MM.1S (cell line): ENCODE results near the gene CLN5.

Source experiments
- DNase-seq: peaks from one replicate; pipeline ENCODE4 v3.0.0-alpha.2; 2015
- H2AFZ ChIP-seq: fragments of 300-600 bp; sonication (generic); 2 replicates; pipeline ENCODE4 v1.6.0; 2016; ENCODE audit warnings: antibody characterized with exemption, low read length
- H3F3A ChIP-seq: fragments of 300-600 bp; sonication (generic); 2 replicates; pipeline ENCODE4 v1.6.1; 2016; ENCODE audit warnings: mild to moderate bottlenecking, antibody characterized with exemption, low read length, moderate library complexity, mixed read lengths; ENCODE audit not compliant: insufficient read depth
- H3K27ac ChIP-seq: fragments of 300-600 bp; sonication (generic); 2 replicates; pipeline ENCODE4 v1.5.1; 2016; ENCODE audit warnings: mild to moderate bottlenecking, low read length
- H3K27me3 ChIP-seq: fragments of 300-600 bp; sonication (generic); replicated peaks from 2 replicates; pipeline ENCODE4 v1.6.0; 2016; ENCODE audit warnings: low read length; ENCODE audit not compliant: insufficient read depth
- H3K36me3 ChIP-seq: fragments of 300-600 bp; sonication (generic); replicated peaks from 2 replicates; pipeline ENCODE4 v1.6.1; 2016; ENCODE audit warnings: mild to moderate bottlenecking, low read length, mixed read lengths; ENCODE audit not compliant: insufficient read depth
- H3K4me1 ChIP-seq: fragments of 300-600 bp; sonication (generic); 2 replicates; pipeline ENCODE4 v1.6.1; 2016; ENCODE audit warnings: low read length, mixed read lengths
- H3K4me2 ChIP-seq: fragments of 300-600 bp; sonication (generic); 2 replicates; pipeline ENCODE4 v1.6.0; 2016; ENCODE audit warnings: low read depth, low read length
- H3K4me3 ChIP-seq: fragments of 300-600 bp; sonication (generic); 2 replicates; pipeline ENCODE4 v1.5.1; 2016; ENCODE audit warnings: low read length, mixed read lengths
- H3K79me2 ChIP-seq: fragments of 300-600 bp; sonication (generic); 2 replicates; pipeline ENCODE4 v1.6.1; 2016; ENCODE audit warnings: mixed run types, low read length, mixed read lengths
- H3K9ac ChIP-seq: fragments of 300-600 bp; sonication (generic); 2 replicates; pipeline ENCODE4 v1.6.1; 2016; ENCODE audit warnings: low read length, mixed read lengths
- H3K9me2 ChIP-seq: fragments of 300-600 bp; sonication (generic); replicated peaks from 2 replicates; pipeline ENCODE4 v1.6.1; 2016; ENCODE audit warnings: mild to moderate bottlenecking, low read length, mixed read lengths; ENCODE audit not compliant: insufficient read depth
- H3K9me3 ChIP-seq: fragments of 300-600 bp; sonication (generic); replicated peaks from 2 replicates; pipeline ENCODE4 v1.6.1; 2016; ENCODE audit warnings: mild to moderate bottlenecking, low read length, mixed read lengths; ENCODE audit not compliant: insufficient read depth
- H4K20me1 ChIP-seq: fragments of 300-600 bp; sonication (generic); 2 replicates; pipeline ENCODE4 v1.6.1; 2016; ENCODE audit warnings: mild to moderate bottlenecking, low read length, moderate library complexity, mixed read lengths; ENCODE audit not compliant: insufficient read depth
- EZH2 ChIP-seq: fragments of 300-600 bp; sonication (generic); optimal IDR thresholded peaks from 2 replicates; pipeline ENCODE3; 2017; ENCODE audit warnings: low read depth, mild to moderate bottlenecking, antibody characterized with exemption, low read length, mixed read lengths
- EZH2phosphoT487 ChIP-seq: fragments of 300-600 bp; sonication (generic); IDR thresholded peaks from 2 replicates; pipeline ENCODE4 v1.6.1; 2018; ENCODE audit warnings: antibody characterized with exemption, low read length
- TF ChIP-seq, protein P1 (sequence below): fragments of 300-600 bp; sonication (generic); IDR thresholded peaks from 2 replicates; pipeline ENCODE4 v1.5.1; 2016; ENCODE audit warnings: antibody characterized with exemption, low read length, mixed read lengths

CLN5 gene

GRCh38 chr13:76968041-76968440, 23.8 kb upstream of the CLN5 start:
- Histone ChIP-seq H3K36me3 (no peaks in the 10 kb centered on the region), H3K9me2 (no peaks in the 10 kb centered on the region), H3K27me3 (no peaks in the 10 kb centered on the region), H3K4me2 (no peak overlapping the region), H3K9ac (no peak overlapping the region), H3F3A (no peaks in the 10 kb centered on the region), H4K20me1 (no peaks in the 10 kb centered on the region), H3K79me2 (no peaks in the 10 kb centered on the region), H3K9me3 (no peaks in the 10 kb centered on the region), H3K4me1 (no peaks in the 10 kb centered on the region), H3K27ac (no peak overlapping the region), H2AFZ (no peak overlapping the region), H3K4me3 (no peak overlapping the region)
- DNase-seq, result no peak
- TF ChIP-seq EZH2phosphoT487 (no peak), EZH2 (no peak)
- TF ChIP-seq, protein P1, sequence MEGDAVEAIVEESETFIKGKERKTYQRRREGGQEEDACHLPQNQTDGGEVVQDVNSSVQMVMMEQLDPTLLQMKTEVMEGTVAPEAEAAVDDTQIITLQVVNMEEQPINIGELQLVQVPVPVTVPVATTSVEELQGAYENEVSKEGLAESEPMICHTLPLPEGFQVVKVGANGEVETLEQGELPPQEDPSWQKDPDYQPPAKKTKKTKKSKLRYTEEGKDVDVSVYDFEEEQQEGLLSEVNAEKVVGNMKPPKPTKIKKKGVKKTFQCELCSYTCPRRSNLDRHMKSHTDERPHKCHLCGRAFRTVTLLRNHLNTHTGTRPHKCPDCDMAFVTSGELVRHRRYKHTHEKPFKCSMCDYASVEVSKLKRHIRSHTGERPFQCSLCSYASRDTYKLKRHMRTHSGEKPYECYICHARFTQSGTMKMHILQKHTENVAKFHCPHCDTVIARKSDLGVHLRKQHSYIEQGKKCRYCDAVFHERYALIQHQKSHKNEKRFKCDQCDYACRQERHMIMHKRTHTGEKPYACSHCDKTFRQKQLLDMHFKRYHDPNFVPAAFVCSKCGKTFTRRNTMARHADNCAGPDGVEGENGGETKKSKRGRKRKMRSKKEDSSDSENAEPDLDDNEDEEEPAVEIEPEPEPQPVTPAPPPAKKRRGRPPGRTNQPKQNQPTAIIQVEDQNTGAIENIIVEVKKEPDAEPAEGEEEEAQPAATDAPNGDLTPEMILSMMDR, result no peak

GRCh38 chr13:76969488-76970365, 22.2 kb upstream of the CLN5 start:
- Histone ChIP-seq H2AFZ (no peak overlapping the region), H3K9me2 (no peaks in the 10 kb centered on the region), H3K79me2 (no peaks in the 10 kb centered on the region), H3F3A (no peaks in the 10 kb centered on the region), H3K4me1 (no peaks in the 10 kb centered on the region), H3K4me2 (no peak overlapping the region), H3K9me3 (no peaks in the 10 kb centered on the region), H3K27me3 (no peaks in the 10 kb centered on the region), H4K20me1 (no peaks in the 10 kb centered on the region), H3K4me3 (no peak overlapping the region), H3K27ac (no peak overlapping the region), H3K9ac (no peak overlapping the region), H3K36me3 (no peaks in the 10 kb centered on the region)
- DNase-seq, result no peak
- TF ChIP-seq EZH2phosphoT487 (no peak), EZH2 (no peak)
- TF ChIP-seq, protein P1, result no peak

DNA sequence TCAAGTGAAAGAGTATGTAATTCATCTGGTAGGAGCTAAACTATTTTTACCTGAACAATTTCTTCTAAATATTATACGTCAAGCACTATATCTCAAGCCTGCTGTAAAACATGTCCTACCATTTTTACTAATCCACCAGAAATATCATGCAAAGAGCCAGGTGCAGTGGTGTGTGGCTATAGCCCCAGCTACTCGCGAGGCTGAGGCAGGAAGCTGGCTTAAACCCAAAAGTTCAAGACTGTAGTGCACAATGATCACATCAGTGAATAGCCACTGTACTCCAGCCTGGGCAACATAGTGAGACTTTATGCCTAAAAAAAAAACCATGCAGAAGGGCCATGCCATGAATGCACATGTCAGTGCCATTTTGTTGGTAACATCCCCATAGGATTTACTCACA, 20.7 kb upstream of the CLN5 start:
- no peak overlapping the region for H3K27ac ChIP-seq

More for the DNA sequence above, 20.7 kb upstream of the CLN5 start:
- TF ChIP-seq, protein P1, result no peak
- no peak for TF ChIP-seq EZH2phosphoT487
- no peak for TF ChIP-seq EZH2
- H3K4me2 ChIP-seq, result no peak overlapping the region
- H3K4me3 ChIP-seq, result no peak overlapping the region
- no peak for DNase-seq
- H2AFZ ChIP-seq, result no peak overlapping the region
- no peak overlapping the region for H3K9ac ChIP-seq
- H3K9me2 ChIP-seq, result no peaks in the 10 kb centered on the region
- no peaks in the 10 kb centered on the region for H3K79me2 ChIP-seq
- no peaks in the 10 kb centered on the region for H3K36me3 ChIP-seq
- no peaks in the 10 kb centered on the region for H3K9me3 ChIP-seq
- no peaks in the 10 kb centered on the region for H4K20me1 ChIP-seq
- no peaks in the 10 kb centered on the region for H3K4me1 ChIP-seq
- no peaks in the 10 kb centered on the region for H3K27me3 ChIP-seq
- no peaks in the 10 kb centered on the region for H3F3A ChIP-seq
